OCI-M2 (cell line): Measurements from ENCODE around the gene INPP4A.

Experiments used
- DNase-seq: peaks from one replicate; lab custom pipeline; 2025; ENCODE audit not compliant: unreplicated experiment; lab: John Stamatoyannopoulos, UW

The INPP4A gene

DNA sequence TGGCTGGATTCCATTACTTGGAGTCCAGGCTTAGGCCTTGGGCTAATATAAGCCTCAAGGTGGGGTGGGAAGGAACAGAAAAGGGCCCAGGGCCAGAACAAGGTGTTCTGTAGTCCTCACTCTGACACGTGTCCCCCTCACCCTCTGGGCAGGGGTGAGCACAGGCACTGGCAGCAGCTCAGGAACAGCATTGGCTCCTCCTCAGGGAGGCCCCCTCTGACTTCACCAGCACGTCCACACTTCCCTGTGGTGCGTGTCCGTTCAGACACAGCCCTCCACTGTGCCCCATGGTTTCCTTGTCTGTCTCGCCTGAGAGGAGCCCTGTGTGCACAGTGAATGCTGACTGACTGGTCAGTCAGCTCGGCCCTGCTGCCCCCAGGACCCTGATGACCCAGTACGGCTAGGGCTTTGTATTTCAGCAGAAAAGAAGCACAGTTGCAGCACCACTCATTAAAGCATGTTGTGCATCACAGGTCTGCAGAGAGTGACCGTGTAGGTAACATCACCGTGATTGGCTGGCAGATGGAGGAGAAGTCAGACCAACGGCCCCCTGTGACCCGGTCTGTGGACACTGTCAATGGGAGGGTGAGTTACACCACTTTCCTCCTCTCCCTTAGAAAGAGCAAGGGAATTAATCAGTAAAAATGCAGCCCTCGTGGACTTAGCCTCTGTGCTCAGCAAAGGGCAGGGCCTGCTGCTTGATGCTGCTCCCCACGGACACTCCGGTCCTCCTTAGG, 92.9 kb downstream of the INPP4A start:
- no peak for DNase-seq

GRCh38 chr2:98538280-98539041, 93.8 kb downstream of the INPP4A start:
- DNase-seq, result no peak

DNA sequence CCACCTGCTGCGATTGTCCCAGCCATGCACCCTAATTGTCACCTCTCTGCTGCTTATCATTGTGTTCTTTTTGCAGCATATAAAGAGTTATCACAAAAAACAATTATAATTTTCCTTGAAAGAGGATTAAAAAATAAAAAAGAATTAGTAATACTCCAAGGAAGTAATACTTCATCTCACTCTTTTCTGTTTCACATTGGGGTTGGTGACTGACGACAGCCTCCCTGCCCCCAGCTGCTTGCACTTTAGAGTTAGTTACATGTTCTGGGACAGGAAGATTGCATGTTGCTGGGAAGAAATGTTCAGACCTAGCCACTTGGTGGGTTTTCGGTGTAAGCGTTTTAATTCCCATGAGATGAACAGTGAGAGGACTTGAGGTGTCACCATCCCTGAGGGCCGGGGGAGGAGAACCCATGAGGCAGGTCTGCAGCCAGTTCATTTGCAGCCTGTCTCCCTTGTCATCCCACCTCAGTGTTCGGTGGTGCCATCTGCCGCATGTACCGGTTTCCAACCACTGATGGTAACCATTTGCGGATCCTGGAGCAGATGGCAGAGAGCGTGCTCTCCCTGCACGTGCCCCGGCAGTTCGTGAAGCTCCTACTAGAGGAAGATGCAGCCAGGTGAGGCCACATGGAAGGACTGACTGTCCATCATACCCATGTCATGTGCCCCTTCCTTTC, 94.5 kb downstream of the INPP4A start:
- DNase-seq, result no peak

DNA sequence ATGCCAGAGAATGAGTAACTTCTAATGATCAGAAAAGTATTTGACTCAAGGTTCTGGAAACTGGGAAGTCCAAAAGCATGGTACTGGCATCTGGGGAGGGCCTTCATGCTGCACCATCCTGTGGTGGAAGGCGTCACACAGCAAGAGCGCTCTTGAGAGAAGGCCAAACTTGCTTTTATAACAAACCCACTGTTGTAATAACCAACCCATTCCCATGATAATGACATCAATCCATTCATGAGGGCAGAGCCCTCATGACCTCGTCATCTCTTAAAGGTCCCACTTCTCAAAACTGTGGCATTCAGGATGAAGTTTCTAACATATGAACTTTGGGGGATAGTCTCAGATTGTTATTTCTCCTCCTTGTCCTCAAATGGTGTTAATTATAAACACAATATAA, 95.9 kb downstream of the INPP4A start:
- no peak for DNase-seq

- no peak for DNase-seq
Observed at GRCh38 chr2:98541489-98541888, 96.8 kb downstream of the INPP4A start.

- DNase-seq, result no peak
Observed at GRCh38 chr2:98541906-98542305, 97.2 kb downstream of the INPP4A start.

DNA sequence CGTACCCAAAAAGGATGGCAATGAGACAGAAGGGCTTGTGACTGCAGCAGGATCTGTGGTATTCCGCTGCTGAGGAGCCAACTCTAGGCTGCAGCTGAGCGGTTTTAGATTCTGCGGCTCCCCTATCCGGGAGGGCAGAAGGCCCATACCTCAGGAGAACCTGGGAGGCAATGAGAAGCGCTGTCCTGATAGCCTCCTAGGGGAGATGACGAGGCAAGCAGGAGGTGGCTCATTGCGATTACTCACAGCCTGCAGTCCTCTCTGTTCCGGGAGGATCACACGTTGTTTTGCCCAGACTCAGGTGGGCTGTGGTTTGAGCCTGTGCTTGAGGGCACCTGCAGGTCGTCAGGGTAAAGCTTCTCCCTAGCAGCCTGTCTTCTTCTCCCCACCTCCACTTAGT, 98.6 kb downstream of the INPP4A start:
- DNase-seq, result no peak

GRCh38 chr2:98543842-98544241, 99.2 kb downstream of the INPP4A start:
- no peak for DNase-seq

GRCh38 chr2:98545591-98545990, 100.9 kb downstream of the INPP4A start:
- no peak for DNase-seq

DNA sequence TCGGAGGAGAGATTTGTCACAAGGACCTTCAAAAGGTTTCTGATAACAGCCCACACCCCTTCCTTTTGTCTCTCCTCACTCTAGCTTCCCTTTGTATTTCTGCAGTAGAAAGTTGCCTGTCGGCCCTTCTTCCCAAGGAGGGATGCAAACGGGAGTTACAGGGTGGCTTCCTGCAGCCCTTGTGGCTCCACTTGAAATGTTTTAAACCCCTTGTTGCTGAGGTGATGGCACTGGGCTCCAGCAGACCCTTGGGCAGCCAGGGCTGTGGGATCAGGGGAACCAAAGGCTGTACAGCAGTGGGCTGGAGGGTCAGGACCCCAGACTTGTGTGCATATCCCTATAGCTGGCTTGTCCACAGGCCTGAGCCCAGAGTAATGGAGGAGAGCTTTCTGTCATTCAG, 101.5 kb downstream of the INPP4A start:
- DNase-seq, result no peak

GRCh38 chr2:98547092-98547790, 102.6 kb downstream of the INPP4A start:
- no peak for DNase-seq

DNA sequence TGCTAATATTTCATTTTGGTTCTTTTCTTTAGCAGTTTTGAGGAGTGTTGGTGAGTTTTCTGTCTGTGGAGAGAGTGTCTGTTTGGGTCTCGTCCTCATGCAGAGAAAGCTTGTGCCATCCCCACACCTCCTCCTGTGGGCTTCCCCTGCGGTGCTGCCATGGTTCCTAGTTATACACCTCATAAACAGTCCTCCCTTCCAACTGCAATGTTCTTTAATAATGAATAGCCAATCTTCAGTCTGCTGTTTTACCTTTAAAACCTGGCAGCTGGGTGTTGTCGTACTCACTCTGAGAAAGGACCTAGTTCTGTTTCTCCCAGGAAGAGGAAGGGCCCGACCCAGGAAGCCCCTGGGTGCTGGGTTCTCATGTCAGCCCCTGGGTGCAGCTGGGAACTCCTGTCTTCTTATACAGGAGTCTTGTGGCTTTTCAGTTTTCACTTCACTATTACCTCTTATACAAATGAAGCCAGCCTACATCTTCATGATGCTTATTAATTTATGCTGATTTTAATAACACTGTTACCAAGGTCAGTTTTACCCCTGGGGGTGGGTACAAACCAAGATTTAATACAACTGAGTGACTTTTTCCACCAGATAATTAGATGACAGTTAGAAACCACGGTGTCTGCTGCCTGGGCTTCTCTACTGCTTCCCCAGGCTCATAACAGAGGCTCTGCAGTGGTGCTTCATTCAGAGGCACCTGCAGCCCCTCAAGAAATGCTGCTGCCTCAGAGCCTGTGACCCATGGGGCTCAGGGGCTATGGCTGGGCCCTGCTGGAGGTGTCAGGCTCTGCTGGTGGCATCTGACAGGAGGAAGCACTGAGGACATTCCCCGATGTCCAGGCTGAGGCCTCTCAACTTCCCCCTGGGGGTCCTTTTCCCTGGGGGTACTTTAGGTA, 104.5 kb downstream of the INPP4A start:
- no peak for DNase-seq

- DNase-seq, result no peak
Observed at GRCh38 chr2:98550165-98550564, 105.5 kb downstream of the INPP4A start.

GRCh38 chr2:98551316-98551715, 106.7 kb downstream of the INPP4A start:
- DNase-seq, result no peak

DNA sequence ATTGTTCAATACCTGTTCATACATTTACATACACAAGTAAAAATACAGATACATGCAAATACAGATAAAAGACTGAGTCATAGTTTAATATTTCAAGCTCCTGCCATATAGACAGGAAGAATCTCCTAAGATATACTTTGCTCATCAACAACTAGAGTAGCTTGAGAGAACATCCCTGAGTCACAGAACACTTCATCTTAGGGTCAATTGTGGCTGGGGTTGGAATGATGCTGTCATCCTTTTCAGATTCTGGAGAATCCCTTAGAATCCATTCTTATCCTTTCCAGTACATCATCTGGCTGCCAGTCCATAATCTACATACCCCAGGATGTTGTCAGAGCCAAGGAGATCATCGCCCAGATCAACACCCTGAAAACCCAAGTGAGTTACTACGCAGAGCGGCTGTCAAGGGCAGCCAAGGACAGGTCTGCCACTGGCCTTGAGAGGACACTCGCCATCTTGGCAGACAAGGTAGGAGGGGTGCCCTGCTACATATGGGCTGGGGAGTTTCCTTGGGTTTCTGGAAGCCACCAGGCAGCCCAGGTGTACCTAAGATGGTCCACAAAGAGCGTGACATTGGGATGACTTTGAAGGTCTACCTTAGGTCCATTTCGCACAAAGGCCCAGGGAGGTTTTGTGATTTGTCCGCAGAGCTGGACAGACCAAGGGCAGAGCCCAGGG, 108.0 kb downstream of the INPP4A start:
- DNase-seq, result no peak

DNA sequence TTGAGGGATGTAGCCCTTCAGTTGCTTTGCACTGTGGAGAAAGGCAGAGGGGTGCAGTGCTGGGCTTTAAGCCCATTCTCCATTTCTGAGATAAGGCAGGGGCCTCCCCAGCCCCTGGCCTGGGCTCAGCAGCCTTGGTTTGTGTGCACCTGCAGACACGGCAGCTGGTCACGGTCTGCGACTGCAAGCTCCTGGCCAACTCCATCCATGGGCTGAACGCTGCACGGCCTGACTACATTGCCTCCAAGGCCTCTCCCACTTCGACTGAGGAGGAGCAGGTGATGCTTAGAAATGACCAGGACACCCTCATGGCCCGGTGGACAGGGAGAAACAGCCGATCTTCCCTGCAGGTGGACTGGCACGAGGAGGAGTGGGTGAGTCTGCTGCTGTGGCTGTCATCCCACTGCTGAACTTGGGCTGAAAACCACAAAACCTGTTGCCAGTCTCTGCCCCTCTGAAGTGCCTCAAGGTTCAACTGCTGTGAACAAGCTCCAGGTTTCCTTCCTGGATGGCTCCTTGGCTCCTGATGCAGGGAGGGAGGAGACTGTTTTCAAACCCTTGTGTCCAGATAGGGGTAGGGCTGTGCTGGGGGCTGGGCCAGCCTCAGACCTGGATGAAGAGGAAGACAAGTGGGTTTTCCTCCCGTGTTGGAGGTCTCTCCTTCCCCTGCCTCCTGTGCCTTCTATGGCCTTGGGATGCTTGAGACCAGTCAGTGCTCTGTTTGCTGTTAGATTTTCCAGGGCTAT, 109.6 kb downstream of the INPP4A start:
- no peak for DNase-seq

DNA sequence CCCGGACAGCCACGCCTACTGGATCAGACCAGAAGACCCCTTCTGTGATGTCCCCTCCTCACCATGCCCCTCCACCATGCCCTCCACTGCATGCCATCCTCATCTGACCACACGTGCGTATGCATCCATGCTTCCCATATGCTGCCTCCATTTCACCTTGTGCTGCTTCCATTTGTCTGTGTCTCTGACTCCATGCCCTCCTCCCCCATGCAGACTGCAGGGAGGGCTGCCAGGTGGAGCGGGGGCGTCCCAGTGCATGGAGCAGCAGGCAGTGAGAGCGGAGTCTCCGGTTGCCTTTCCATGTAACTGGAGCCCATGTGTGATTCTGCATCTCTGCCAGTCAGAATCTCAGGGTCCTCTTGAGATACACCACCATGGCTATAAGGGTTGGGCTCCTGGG, 111.0 kb downstream of the INPP4A start:
- no peak for DNase-seq

GRCh38 chr2:98556344-98557033, 111.8 kb downstream of the INPP4A start:
- DNase-seq, result no peak
